IPS DF 19.7 (cell line): Measurements from ENCODE around the gene AUNIP.

Experiments
- DNase-seq: peaks from one replicate; pipeline ENCODE4 v3.0.0-alpha.2; 2013; ENCODE audit warnings: low read depth, low spot score

Gene AUNIP

DNA sequence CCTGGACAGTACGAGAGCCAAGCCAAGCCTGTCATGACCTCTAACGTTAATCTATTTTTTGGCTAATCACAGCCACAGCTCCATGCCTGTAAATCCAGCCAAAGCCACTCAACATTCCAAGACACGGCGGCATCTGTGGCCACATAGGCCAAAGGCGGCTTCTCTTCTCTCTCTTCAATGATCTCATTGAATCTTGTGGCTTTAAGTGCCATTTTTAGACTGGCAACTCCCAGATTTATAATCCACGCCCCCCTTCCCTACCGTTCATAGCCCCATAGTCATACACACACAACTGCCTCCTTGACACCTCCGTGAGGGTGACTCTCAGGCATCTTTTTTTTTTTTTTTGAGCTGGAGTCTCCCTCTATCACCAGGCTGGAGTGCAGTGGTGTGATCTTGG is 64.9 kb downstream of the AUNIP start:
- no peak for DNase-seq

DNA sequence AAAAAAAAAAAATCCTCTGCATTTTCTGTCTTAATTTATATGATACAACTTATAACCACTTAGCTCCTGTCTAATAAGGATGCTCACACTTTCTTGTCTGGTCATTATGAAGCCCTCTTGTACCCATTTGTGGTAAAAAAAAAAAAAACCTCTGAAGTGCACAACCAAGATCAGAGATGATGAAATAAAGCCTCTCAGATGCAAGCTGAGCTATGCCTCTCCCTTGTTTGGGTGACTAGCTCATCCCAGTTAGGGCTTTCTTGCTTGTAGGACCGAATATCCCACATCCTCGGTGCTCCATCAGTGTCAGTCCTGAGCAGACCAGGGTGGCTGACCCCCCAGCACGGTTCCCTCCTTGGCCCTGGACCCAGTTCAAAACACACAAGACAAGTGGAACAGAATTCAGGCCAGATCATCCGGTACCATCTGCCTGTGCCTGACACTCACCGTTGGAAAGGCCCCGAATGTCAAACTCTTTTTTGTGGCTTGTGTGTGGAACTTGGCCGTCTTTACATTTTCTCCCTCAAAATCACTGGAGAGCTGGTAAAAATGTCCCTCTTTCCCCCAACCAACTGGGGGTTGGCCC is 65.6 kb downstream of the AUNIP start:
- DNase-seq = no peak

DNA sequence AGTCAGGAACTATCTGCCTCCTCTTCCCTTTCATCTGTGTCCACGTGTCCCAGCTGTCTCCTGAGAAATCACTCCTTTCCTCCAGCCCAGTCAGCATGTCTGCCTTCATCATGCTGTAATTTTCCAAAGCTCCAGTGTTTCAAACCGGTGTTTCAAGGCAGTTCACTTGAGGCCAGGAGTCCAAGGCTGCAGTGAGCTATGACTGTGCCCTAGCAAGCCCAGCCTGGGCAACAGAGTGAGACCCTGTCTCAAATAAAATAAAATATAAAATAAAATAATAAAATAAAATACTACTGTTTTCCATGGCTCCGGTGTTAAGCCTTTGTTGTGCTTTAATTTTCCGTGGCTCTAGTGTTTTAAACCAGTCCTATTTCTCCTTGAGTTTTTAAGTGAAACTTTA is 67.1 kb downstream of the AUNIP start:
- no peak for DNase-seq

DNA sequence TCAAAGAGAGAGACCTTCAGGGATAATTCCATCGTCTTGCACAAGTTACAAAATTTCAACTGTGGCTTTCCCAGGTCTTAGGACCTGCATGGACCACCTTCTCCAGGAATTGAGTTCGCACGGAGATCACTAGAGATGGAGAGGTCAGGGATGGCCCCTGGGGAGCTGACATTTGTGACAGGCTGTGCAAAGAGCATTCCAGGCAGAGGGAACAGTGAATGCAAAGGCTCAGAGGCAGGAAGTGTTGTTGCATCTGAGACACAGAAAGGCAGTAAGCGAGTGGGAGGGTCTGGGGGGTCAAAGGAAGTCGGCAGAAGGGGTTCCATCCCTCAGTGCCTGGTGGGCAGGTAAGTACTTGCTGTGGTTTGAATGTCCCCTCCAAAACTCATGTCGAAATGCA is 68.8 kb downstream of the AUNIP start:
- DNase-seq = no peak

DNA sequence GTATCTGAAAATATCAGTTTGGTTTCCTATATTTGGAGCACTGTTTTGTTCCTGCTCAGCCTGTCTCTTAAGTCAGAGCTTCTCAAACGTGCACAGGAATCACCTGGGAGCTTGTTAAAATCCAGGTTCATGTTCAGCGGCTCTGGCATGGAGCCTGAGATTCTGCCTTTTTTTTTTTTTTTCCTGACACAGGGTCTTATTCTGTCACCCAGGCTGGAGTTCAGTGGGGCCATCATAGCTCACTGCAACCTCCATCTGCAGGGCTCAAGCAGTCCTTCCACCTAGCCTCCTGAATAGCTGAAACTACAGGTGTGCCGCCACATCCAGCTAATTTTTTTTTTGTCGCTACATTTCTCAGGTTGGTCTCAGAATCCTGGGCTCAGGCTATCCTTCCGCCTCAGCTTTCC is 71.5 kb downstream of the AUNIP start:
- no peak for DNase-seq

DNA sequence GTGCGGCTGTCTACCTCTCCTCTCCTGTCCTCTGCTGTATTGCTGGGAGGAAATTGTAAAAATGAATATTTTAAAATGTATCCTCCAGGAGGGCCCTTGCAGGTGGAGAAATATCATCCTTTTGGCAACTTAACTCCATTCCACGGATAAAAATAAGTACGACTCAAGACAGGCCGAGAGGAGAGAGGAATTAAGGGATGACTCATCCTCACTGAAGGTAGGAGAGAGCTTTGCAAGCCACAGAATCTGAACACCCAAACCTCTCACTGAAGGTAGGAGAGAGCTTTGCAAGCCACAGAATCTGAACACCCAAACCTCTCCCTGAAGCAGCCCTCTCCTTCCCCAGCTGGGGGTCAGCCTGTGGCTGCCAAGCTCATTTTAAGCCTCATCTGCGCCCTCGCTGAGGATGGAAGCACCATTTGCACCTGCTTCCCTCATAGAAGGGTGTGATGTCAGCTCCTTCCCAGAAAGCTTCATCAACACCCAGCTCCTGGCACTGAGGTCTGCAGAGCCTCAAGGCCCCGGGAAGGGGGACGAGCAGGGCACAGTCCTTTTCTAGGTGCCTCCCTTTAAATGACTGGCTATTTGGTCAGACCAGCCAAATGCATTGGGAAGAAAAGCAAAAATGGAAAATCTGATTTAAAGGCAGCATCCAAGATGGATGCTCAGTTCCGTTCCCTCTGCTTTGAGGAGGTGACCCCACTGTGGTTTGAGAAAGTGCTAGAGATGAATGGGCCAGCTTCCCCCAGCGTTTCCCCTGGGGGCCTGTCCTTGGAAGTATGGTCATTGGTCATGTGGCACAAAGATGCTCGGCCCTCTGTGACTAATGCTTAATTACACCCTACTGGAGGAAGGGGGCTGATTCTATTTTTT is 72.1 kb downstream of the AUNIP start:
- DNase-seq = no peak

DNA sequence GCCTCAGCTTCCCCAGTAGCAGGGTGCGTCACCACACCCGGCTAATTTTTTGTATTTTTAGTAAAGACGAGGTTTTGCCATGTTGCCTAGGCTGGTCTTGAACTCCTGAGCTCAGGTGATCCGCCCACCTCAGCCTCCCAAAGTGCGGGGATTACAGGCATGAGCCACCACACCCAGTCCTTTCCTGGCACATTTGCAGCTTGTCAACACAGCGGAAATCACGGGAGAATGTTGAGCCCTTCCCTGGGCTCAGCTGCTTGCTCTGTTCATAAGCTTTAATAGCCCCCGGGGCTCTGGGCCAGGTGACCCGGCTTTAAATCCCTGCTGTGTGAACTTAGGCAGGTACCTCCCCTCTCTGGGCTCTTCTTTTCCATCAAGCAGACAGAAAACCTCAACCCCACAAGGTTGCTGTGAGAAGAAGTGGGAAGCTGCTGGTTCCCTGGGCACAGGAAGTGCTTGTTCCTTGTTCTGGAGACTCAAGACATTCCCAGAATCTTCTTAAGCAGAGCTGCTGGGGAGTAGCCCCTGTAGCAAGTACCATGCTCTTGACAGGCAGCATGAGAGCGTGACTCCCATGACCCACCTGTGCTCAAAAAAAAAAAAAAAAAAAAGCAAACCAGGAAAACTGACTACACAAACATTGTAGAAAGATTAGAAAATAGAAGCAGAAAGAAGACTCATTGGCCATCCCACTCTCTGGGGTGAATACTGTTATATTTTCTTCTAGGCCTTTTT is 73.8 kb downstream of the AUNIP start:
- DNase-seq = no peak

DNA sequence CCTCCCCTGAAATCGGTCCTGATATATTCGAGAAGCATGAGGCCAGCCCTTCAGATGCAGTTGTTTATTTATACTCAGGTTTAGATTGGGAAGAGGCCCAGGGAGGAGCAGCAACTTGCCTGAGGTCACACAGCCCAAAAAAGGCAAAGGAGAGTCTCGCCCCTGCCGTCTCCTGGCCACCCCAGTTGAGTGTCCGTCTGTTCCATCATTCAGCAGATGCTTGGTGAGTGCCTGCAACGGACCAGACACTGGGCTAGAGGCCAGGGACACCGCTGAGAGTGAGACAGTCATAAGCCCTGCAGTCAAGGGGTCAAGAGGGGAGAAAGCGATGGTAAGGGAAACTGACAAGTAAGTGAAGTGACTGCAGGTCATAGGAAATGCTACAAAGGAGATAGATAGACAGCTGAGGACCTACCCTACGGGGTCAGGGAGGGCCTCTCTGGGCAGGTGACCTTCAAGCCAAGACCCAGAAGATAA is 74.6 kb downstream of the AUNIP start:
- DNase-seq = no peak
